ENCODE data around the gene TMEM269. TPM values are rescaled to one million over a fixed set of nuclear protein-coding genes. Genes with fewer than 3 reads are reported as not detected.

The TMEM269 gene
- total and polyA plus RNA-seq, 2 experiments from 2014 or later: 0.12 to 0.40 TPM

DNA sequence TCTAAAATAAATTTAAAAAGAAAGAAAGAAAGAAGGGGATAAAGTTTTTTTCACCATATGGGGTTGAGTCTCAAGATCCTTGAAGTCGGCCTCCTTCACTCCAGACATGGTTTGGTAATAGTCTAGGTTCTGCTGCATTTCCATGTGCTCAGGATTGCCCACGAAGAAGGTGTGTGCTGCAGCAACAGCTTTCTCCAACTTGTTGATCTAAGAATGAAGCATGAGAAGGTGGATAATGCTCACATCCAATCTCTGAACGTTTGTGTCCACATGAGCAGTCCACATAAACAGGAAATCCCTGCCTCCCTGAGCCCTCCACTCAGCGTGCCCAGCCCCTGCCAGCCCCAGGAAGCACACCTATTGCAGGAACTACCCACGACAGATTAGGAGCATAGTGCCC, 22.5 kb upstream of the TMEM269 start:
- Histone ChIP-seq H3K36me3 (replicated peaks; ENCODE audit: insufficient read depth, low read depth) (no peaks in the 10 kb centered on the region), H2AFZ (no peak overlapping the region), H4K20me1 (ENCODE audit: insufficient read depth, poor library complexity, severe bottlenecking) (peaks cover 6% of the 10 kb centered on the region), H3K4me3 (no peak overlapping the region), H3K79me2 (peaks cover 48% of the 10 kb centered on the region), H3K4me1 (ENCODE audit: insufficient read depth) (no peaks in the 10 kb centered on the region), H3K27me3 (no peaks in the 10 kb centered on the region), H3K4me2 (no peak overlapping the region), H3K9me3 (ENCODE audit: low read depth) (no peaks in the 10 kb centered on the region), H3K27ac (no peak overlapping the region), H3K9me2 (replicated peaks; ENCODE audit: insufficient read depth) (no peaks in the 10 kb centered on the region)
- WGBS (ENCODE audit: low lambda C conversion rate, missing lambda C conversion rate): 86% methylated on average over 5 of the region's 5 CpGs
- TF ChIP-seq EZH2 (IDR thresholded peaks at IDR 0.05; ENCODE audit: borderline replicate concordance): no peak
- TF ChIP-seq CTCF (IDR thresholded peaks at IDR 0.05; ENCODE audit: poor library complexity): no peak
- DNase-seq (ENCODE audit: low spot score): no peak

DNA sequence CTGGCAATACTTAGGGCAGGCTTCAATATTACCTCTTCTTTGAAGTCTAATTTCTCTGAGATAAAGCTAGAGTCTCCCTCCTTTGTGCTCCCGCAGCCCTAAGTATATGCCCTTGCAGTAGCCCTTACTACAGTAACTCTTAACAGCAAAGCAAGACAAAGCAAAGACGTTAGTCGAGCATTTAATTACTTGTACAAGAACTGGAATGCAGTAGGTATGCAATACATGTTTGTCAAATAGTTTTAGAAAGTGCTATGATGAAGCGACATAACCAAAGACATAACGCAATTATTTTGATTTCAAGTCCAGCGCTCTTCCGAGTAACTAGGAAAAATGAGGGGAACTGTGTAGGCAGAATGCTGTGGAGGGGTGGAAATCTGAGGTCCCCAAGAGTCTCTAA, 19.5 kb upstream of the TMEM269 start:
- WGBS (ENCODE audit: low lambda C conversion rate, missing lambda C conversion rate): 21% methylated on average over 7 of the region's 7 CpGs
- peak overlapping the region; percentile 85 for H3K4me2 ChIP-seq
- TF ChIP-seq EZH2phosphoT487 (IDR thresholded peaks at IDR 0.05; ENCODE audit: low read depth, severe bottlenecking, unreplicated experiment) (no peak), CTCF (IDR thresholded peaks at IDR 0.05; ENCODE audit: poor library complexity) (no peak)
- peak overlapping the region; percentile 20 for H2AFZ ChIP-seq
- H3K27me3 ChIP-seq: no peaks in the 10 kb centered on the region
- peak overlapping the region; percentile 84 for H3K27ac ChIP-seq
- H3K4me3 ChIP-seq: peak overlapping the region; percentile 65
- peaks cover 74% of the 10 kb centered on the region for H3K79me2 ChIP-seq
- H3K36me3 ChIP-seq (replicated peaks; ENCODE audit: insufficient read depth, low read depth): no peaks in the 10 kb centered on the region
- no peaks in the 10 kb centered on the region for H3K9me3 ChIP-seq (ENCODE audit: low read depth)
- DNase-seq (ENCODE audit: low spot score): no peak
- peaks cover 6% of the 10 kb centered on the region for H4K20me1 ChIP-seq (ENCODE audit: insufficient read depth, poor library complexity, severe bottlenecking)
- peaks cover 10% of the 10 kb centered on the region for H3K4me1 ChIP-seq (ENCODE audit: insufficient read depth)
- no peaks in the 10 kb centered on the region for H3K9me2 ChIP-seq (replicated peaks; ENCODE audit: insufficient read depth)

DNA sequence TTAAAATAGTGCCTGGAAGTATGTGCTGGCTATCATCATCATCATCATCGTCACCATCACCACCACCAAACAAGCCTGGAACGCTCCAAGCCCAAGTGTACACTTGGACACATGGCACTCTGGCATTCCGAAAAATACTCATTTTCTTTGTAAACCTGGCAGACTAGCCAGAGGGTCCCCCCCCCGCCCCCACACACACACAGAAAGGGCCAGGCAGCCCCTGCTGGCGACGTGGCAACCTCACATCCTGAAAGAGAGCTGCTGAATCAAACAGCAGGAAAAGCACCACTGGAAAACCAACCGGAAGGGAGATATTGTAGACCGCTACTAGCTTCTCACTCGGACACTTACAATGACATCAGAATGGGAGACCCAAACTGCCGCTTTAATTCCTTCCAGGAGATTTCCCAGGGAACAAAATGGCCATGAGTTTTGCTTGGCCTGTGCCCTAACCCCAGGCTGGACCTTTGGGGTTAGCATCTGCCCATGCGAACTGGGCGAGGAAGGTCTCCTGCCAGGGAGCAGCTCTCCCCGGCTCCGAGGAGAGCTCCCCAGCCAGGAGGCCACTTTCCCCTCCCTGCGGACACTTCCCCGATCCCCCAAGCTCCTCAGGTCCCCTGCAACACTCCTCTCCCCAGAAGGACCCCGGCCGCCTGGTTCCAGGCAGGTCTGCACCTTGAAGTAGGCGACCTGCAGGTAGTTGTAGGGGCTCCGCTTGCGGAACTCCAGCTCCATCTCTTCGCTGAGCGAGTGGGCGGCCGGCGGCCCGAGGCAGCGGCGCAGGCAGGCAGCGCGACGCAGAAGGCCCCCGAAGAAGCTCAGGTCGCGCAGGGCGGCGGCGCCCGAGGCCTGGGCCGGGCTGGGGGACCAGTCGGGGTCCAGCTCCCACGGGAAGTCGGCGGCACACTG, 18.7 kb upstream of the TMEM269 start:
- peak; percentile 83 for DNase-seq (ENCODE audit: low spot score)
- Histone ChIP-seq H3K9me3 (ENCODE audit: low read depth) (no peaks in the 10 kb centered on the region), H3K4me3 (peak overlapping the region; percentile 65), H4K20me1 (ENCODE audit: insufficient read depth, poor library complexity, severe bottlenecking) (peaks cover 6% of the 10 kb centered on the region), H3K79me2 (peaks cover 82% of the 10 kb centered on the region), H3K27me3 (no peaks in the 10 kb centered on the region), H3K9me2 (replicated peaks; ENCODE audit: insufficient read depth) (no peaks in the 10 kb centered on the region), H3K27ac (peak overlapping the region; percentile 84), H2AFZ (peak overlapping the region; percentile 16), H3K4me2 (peak overlapping the region; percentile 85), H3K4me1 (ENCODE audit: insufficient read depth) (peaks cover 10% of the 10 kb centered on the region), H3K36me3 (replicated peaks; ENCODE audit: insufficient read depth, low read depth) (no peaks in the 10 kb centered on the region)
- TF ChIP-seq CTCF (IDR thresholded peaks at IDR 0.05; ENCODE audit: poor library complexity): peak; percentile 55
- no peak for TF ChIP-seq EZH2 (IDR thresholded peaks at IDR 0.05; ENCODE audit: borderline replicate concordance)
- TF ChIP-seq EZH2phosphoT487 (IDR thresholded peaks at IDR 0.05; ENCODE audit: low read depth, severe bottlenecking, unreplicated experiment): no peak
- 1% methylated on average over 44 of the region's 44 CpGs for WGBS (ENCODE audit: low lambda C conversion rate, missing lambda C conversion rate)
